Activated B cell treated with CpG ODN at 0.5 μM for 24 hours (primary cell): Measurements from ENCODE around the gene PTGDR2. TPM values are rescaled to one million over a fixed set of nuclear protein-coding genes. Genes with fewer than 3 reads are reported as not detected.

Source experiments
- ATAC-seq: fragments of 200-7000 bp; cut with Tn5 transposase; one replicate; pipeline ENCODE4 v1.10.0; 2021; ENCODE audit warnings: low read depth, mild to moderate bottlenecking, moderate library complexity
- CTCF ChIA-PET: fragments of 350-600 bp; sonication (Branson Sonifier 250); formaldehyde crosslinking; loops from one replicate; lab custom pipeline; 2021; ENCODE audit warnings: antibody characterized with exemption; lab: Charles Lee
- POLR2A ChIA-PET: fragments of 350-600 bp; sonication (Branson Sonifier 250); formaldehyde crosslinking; loops from one replicate; lab custom pipeline; 2021; ENCODE audit warnings: antibody characterized with exemption; lab: Charles Lee
- DNase-seq: peaks from one replicate; pipeline ENCODE4 v3.0.0; 2022
- H3K27ac Mint-ChIP-seq: one replicate; pipeline ENCODE4 v1.8.0; 2020; ENCODE audit warnings: mixed read lengths
- H3K27me3 Mint-ChIP-seq: one replicate; pipeline ENCODE4 v1.8.0; 2021; ENCODE audit warnings: mixed read lengths
- H3K36me3 Mint-ChIP-seq: one replicate; pipeline ENCODE4 v1.8.0; 2021; ENCODE audit warnings: low read depth, mixed read lengths
- H3K4me1 Mint-ChIP-seq: one replicate; pipeline ENCODE4 v1.8.0; 2021; ENCODE audit warnings: mixed read lengths
- H3K4me3 Mint-ChIP-seq: one replicate; pipeline ENCODE4 v1.8.0; 2020; ENCODE audit warnings: mild to moderate bottlenecking, mixed read lengths
- H3K9me3 Mint-ChIP-seq: one replicate; pipeline ENCODE4 v1.8.0; 2020; ENCODE audit warnings: mixed read lengths
- CTCF ChIP-seq: fragments of 200-600 bp; IDR thresholded peaks from one replicate; pipeline ENCODE4 v1.8.0; 2022; ENCODE audit warnings: antibody characterized with exemption, mild to moderate bottlenecking
- intact Hi-C: fragments of 100-400 bp; cut with micrococcal nuclease; formaldehyde crosslinking; loops from one replicate; pipeline ENCODE4 v1.15.1; 2024
- total RNA-seq: library from RNA; stranded (reverse); gene quantifications from 2 replicates; pipeline ENCODE4 v1.2.3, GENCODE V29; 2022

Gene PTGDR2
- total RNA-seq, 1 donor from 2014 or later, result not detected

- Mint-ChIP-seq H3K4me3 (no peak overlapping the region), H3K4me1 (peaks cover 5% of the 10 kb centered on the region), H3K36me3 (no peaks in the 10 kb centered on the region), H3K27me3 (no peaks in the 10 kb centered on the region), H3K9me3 (no peaks in the 10 kb centered on the region), H3K27ac (no peak overlapping the region)
- CTCF ChIA-PET, result no interaction called here
- POLR2A ChIA-PET, result interaction anchor here (0.6 kb wide), 1 partner anchor 48 kb away, joined by 4 read pairs; no protein-coding TSS in a partner anchor
- no peak for DNase-seq
- ATAC-seq, result no peak
- intact Hi-C loops, result no loop called here
- TF ChIP-seq CTCF, result no peak
These were observed 8.1 kb upstream of the PTGDR2 start for GRCh38 chr11:60863550-60864521.

- DNase-seq (no peak), ATAC-seq (no peak)
- TF ChIP-seq CTCF, result no peak
- CTCF ChIA-PET, result no interaction called here
- POLR2A ChIA-PET, result no interaction called here
- Mint-ChIP-seq H3K27ac (no peak overlapping the region), H3K9me3 (no peaks in the 10 kb centered on the region), H3K4me3 (no peak overlapping the region), H3K4me1 (peaks cover 12% of the 10 kb centered on the region), H3K36me3 (no peaks in the 10 kb centered on the region), H3K27me3 (no peaks in the 10 kb centered on the region)
- intact Hi-C loops, result no loop called here
These were observed 6.4 kb upstream of the PTGDR2 start for GRCh38 chr11:60862171-60862570.

DNA sequence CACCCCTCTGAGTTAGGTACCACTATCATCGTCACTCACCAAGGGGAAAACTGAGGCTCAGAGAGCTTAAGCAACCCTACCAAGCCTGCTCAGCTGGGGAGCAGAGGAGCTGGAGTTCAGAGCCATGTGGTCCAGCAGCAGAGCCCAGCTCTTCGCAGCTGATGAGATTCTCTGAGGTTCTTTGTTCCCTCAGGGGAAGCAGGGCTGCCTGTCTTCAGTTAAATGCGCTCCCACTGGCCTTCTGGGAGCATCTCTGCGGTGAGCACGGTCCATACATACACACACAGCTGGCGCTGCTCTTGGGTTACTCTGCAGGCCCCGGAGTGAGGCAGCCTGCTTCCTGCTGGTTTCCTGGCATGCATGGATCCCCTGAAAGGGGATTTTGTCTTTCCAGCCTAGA lies 5.2 kb upstream of the PTGDR2 start:
- no peak for DNase-seq
- ChIA-PET CTCF (no interaction called here), POLR2A (no interaction called here)
- no peaks in the 10 kb centered on the region for H3K9me3 Mint-ChIP-seq
- no peak for TF ChIP-seq CTCF
- no peaks in the 10 kb centered on the region for H3K36me3 Mint-ChIP-seq
- H3K27ac Mint-ChIP-seq, result no peak overlapping the region
- H3K27me3 Mint-ChIP-seq, result no peaks in the 10 kb centered on the region
- no peak for ATAC-seq
- H3K4me1 Mint-ChIP-seq, result peaks cover 12% of the 10 kb centered on the region
- no peak overlapping the region for H3K4me3 Mint-ChIP-seq
- intact Hi-C loops, result no loop called here

DNA sequence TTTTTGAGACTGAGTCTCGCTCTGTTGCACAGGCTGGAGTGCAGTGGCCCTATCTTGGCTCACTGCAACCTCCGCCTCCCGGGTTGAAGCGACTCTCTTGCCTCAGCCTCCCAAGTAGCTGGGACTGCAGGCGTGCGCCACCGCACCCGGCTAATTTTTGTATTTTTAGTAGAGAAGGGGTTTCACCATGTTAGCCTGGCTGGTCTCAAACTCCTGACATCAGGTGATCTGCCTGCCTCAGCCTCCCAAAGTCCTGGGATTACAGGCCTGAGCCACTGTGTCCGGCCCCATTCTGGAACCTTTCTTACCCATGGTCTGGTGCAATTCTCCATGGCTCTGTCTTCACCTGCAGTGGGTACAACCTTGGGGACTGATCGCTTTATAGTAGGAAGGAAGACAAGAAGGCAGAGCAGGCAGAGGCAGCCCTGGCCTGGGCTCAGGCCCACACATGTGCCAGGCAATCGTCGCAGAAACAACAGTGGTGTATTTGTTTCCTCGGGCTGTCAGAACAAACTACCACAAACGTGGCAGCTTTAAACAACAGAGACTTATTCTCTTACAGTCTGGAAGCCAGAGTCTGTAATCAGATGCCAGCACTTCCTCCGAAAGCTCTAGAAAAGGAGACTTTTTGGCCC lies 4.0 kb upstream of the PTGDR2 start:
- Mint-ChIP-seq H3K4me1 (peaks cover 12% of the 10 kb centered on the region), H3K27ac (no peak overlapping the region), H3K27me3 (no peaks in the 10 kb centered on the region), H3K4me3 (no peak overlapping the region), H3K9me3 (no peaks in the 10 kb centered on the region), H3K36me3 (no peaks in the 10 kb centered on the region)
- no peak for DNase-seq
- no peak for TF ChIP-seq CTCF
- intact Hi-C loops, result no loop called here
- ChIA-PET CTCF (no interaction called here), POLR2A (no interaction called here)
- no peak for ATAC-seq
